Epithelial cell of esophagus (primary cell): ENCODE data around the gene INVS.

Source experiments
- DNase-seq: peaks from one replicate; pipeline ENCODE4 v3.0.0; 2010; ENCODE audit warnings: low read depth
- H3K4me3 ChIP-seq: 2 replicates; pipeline ENCODE4 v1.5.1; 2011; ENCODE audit warnings: mild to moderate bottlenecking, low read length, control low read depth
- TF ChIP-seq, protein P1 (sequence below): IDR thresholded peaks from 2 replicates; pipeline ENCODE4 v1.5.1; 2011; ENCODE audit warnings: low read depth, mild to moderate bottlenecking, low read length, control low read depth, inconsistent platforms; ENCODE audit not compliant: insufficient read depth; ENCODE audit errors: missing control alignments

The INVS gene

DNA sequence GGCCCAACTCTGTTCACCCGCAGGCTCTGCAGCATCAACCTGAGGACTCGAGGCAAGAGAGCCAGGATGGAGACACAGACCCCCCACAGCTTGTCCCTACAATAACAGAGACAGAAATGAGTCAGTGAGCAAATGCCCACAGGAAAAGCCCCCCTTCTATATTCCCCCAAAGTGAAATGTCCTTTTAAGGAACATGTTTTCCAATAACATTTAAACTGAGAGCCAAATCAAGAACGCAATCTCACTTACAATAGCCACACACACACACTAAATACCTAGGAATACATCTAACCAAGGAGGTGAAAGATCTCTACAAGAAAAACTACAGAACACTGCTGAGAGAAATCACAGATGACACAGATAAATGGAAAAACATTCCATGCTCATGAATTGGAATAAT, 204.7 kb downstream of the INVS start:
- TF ChIP-seq, protein P1, sequence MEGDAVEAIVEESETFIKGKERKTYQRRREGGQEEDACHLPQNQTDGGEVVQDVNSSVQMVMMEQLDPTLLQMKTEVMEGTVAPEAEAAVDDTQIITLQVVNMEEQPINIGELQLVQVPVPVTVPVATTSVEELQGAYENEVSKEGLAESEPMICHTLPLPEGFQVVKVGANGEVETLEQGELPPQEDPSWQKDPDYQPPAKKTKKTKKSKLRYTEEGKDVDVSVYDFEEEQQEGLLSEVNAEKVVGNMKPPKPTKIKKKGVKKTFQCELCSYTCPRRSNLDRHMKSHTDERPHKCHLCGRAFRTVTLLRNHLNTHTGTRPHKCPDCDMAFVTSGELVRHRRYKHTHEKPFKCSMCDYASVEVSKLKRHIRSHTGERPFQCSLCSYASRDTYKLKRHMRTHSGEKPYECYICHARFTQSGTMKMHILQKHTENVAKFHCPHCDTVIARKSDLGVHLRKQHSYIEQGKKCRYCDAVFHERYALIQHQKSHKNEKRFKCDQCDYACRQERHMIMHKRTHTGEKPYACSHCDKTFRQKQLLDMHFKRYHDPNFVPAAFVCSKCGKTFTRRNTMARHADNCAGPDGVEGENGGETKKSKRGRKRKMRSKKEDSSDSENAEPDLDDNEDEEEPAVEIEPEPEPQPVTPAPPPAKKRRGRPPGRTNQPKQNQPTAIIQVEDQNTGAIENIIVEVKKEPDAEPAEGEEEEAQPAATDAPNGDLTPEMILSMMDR, result no peak
- H3K4me3 ChIP-seq, result no peak overlapping the region
- no peak for DNase-seq

- DNase-seq, result no peak
- TF ChIP-seq, protein P1, result no peak
- H3K4me3 ChIP-seq, result no peak overlapping the region
Measured at GRCh38 chr9:100306283-100306682, 207.2 kb downstream of the INVS start.

DNA sequence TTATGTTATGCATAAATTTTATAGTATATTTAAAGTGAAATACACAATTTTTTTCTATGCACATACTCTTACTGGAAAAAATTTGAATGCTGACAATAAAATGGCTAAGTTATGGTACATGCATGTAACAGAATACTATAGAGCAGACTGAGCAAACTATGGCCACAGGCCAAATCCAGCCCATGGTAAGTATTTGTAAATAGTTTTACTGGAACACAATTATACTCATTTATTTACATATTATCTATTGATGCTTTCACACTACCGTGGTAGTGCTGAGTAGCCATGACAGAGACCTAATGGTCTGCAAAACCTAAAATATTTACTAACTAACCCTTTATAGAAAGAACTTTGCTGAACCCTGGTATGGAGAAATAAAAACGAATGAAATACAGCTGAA, 208.0 kb downstream of the INVS start:
- no peak for DNase-seq
- TF ChIP-seq, protein P1, result no peak
- no peak overlapping the region for H3K4me3 ChIP-seq

GRCh38 chr9:100308965-100309564, 210.0 kb downstream of the INVS start:
- TF ChIP-seq, protein P1, result no peak
- no peak overlapping the region for H3K4me3 ChIP-seq
- no peak for DNase-seq

DNA sequence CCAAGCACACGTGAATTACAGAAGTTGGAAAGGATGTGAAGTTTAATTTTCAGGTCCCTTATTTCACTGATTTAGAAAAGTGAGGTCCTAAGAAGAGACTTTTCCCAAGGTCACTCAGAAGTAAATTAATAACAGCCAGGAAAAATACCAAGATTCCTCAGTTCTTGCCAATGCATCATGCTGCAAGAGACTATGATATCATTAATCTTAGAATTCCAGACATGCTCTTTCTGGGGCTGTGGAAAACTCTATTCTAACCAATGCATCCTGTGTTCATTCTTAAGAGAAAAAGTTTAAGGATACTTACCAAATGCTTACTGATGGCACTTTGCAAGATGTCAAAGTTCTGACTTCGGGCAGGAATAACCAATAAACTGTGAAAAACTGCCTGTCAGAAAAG, 210.9 kb downstream of the INVS start:
- no peak overlapping the region for H3K4me3 ChIP-seq
- TF ChIP-seq, protein P1, result no peak
- DNase-seq, result no peak

DNA sequence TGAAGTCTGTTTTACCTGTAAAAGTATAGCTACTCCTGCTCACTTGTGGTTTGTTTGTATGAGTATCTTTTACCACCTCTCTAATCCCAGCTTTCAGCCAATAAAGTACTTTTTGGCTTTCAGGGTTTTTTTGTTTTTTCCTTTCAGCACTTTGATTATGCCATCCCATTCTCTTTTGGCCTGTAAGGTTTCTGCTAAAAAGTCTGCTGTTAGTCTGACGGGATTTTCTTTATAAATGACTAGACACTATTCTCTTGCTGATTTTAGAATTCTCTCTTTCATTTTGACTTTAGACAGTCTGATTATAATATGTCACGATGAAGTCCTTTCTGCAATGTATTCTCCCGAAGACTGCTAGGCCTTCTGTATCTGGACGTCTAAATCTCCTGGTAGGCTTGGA, 216.5 kb downstream of the INVS start:
- H3K4me3 ChIP-seq, result no peak overlapping the region
- TF ChIP-seq, protein P1, result no peak
- no peak for DNase-seq

DNA sequence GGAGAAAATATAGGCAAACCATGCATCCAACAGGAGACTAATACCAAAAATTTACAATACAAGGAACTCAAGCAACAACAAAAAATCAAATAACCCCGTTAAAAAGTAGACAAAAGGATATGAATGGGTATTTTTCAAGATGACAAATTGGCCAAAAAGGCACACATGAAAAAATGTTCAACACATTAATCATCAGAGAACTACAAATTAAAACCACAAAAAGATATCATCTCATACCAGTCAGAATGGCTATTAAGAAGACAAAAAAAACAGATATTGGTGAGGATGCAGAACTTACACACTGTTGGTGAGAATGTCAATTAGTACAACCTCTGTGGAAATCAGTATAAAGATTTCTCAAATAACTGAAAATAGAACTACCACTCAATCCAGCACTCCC, 218.7 kb downstream of the INVS start:
- no peak overlapping the region for H3K4me3 ChIP-seq
- TF ChIP-seq, protein P1, result no peak
- DNase-seq, result peak; percentile 9
